Body of pancreas (tissue), 4 donors: ENCODE measurements around the gene CDX1. TPM values are rescaled to one million over a fixed set of nuclear protein-coding genes. Genes with fewer than 3 reads are reported as not detected.

Experiments used
- ATAC-seq: fragments of 150-250 bp; one replicate; pipeline ENCODE4 v1.9.1; 2016
- DNase-seq, 4 donors: peaks; one replicate each; pipeline ENCODE4 v3.0.0-alpha.2; 2019
- H3K27ac ChIP-seq, 4 donors: fragments of 200-600 bp; sonication (generic); 1 replicate in 3 of 4; 2 replicates in 1 of 4; pipeline versions ENCODE4 v1.5.1 to v1.6.1; 2016 to 2019; ENCODE audit warnings: mild to moderate bottlenecking in 1 of 4, mixed read lengths in 1 of 4, moderate library complexity in 1 of 4
- H3K27me3 ChIP-seq, 2 donors: fragments of 200-600 bp; sonication (generic); one replicate each; pipeline ENCODE4 v1.6.0; 2016; ENCODE audit warnings: mild to moderate bottlenecking in 1 of 2
- H3K36me3 ChIP-seq, 2 donors: fragments of 200-600 bp; sonication (generic); replicated peaks in 1 of 2; 2 replicates each; pipeline ENCODE4 v1.5.1; 2016; ENCODE audit warnings: low read depth in 2 of 2; ENCODE audit not compliant: insufficient read depth in 1 of 2
- H3K4me1 ChIP-seq: fragments of 200-600 bp; sonication (generic); one replicate; pipeline ENCODE4 v1.6.0; 2016
- H3K4me3 ChIP-seq, 2 donors: fragments of 200-600 bp; sonication (generic); 1 replicate in 1 of 2; 2 replicates in 1 of 2; pipeline ENCODE4 v1.5.1; 2016 to 2019
- H3K9me3 ChIP-seq, 3 donors: fragments of 200-600 bp; sonication (generic); 1 replicate in 2 of 3; 2 replicates in 1 of 3; pipeline ENCODE4 v1.5.1; 2016
- CTCF ChIP-seq, 7 experiments: fragments of 450-650 bp in 4 of 7; fragments of 200-600 bp in 3 of 7; sonication (generic) in 3 of 7; IDR thresholded peaks; one replicate each; pipeline ENCODE4 v1.5.1; 2016 to 2019; ENCODE audit warnings: antibody characterized with exemption in 7 of 7
- POLR2A ChIP-seq, 3 donors: fragments of 450-650 bp; IDR thresholded peaks; one replicate each; pipeline ENCODE4 v1.6.1; 2016; ENCODE audit warnings: antibody characterized with exemption in 3 of 3, mild to moderate bottlenecking in 2 of 3
- whole genome bisulfite sequencing, 2 donors: methylation state at CpG; one replicate each; pipeline ENCODE4 v1.1.5; 2017; 5-methylcytosine and 5-hydroxymethylcytosine counted together
- intact Hi-C: fragments of 100-400 bp; cut with DNase I; formaldehyde crosslinking; loops from one replicate; pipeline ENCODE4 v1.15.1; 2023
- total RNA-seq, 2 donors: library from RNA; depleted of rRNA; stranded (reverse); fragments of >200 nt; gene quantifications; one replicate each; pipeline ENCODE4 v1.1.0, GENCODE V29; 2016

The CDX1 gene
- total RNA-seq, 2 donors from 2014 or later: not detected

- ATAC-seq: peak; percentile 28
- WGBS, 2 donors: 78 to 83% methylated on average over 4 of the region's 4 CpGs
- Histone ChIP-seq H3K4me3 (no peak overlapping the region), H3K27ac (peak overlapping the region in 2 of 4 donors; percentile 33 to 45), H3K4me1 (peaks cover 13% of the 10 kb centered on the region), H3K9me3 (no peaks in the 10 kb centered on the region), H3K27me3 (no peaks in the 10 kb centered on the region), H3K36me3 (no peaks in the 10 kb centered on the region)
- intact Hi-C loops: no loop called here
- TF ChIP-seq POLR2A (IDR thresholded peaks at IDR 0.05) (no peak), CTCF (IDR thresholded peaks at IDR 0.05) (no peak)
- DNase-seq: peak in 1 of 4 donors; percentile 54
These were observed 23.6 kb upstream of the CDX1 start for GRCh38 chr5:150142959-150143349.

- WGBS, 2 donors: 74 to 76% methylated on average over 19 to 20 of the region's 20 CpGs
- ATAC-seq (peak; percentile 36), DNase-seq (peak; percentile 31 to 57 (median 44))
- Histone ChIP-seq H3K4me3 (no peak overlapping the region), H3K4me1 (peaks cover 7% of the 10 kb centered on the region), H3K27ac (peak overlapping the region in 3 of 4 donors; percentile 32 to 45 (median 33)), H3K9me3 (no peaks in the 10 kb centered on the region), H3K27me3 (no peaks in the 10 kb centered on the region), H3K36me3 (no peaks in the 10 kb centered on the region)
- intact Hi-C loops: no loop called here
- no peak for TF ChIP-seq CTCF (IDR thresholded peaks at IDR 0.05)
- no peak for TF ChIP-seq POLR2A (IDR thresholded peaks at IDR 0.05)
These were observed 23.0 kb upstream of the CDX1 start for GRCh38 chr5:150143350-150144245.

GRCh38 chr5:150144246-150144801 lies 22.3 kb upstream of the CDX1 start:
- WGBS, 2 donors: 64 to 73% methylated on average over 14 of the region's 14 CpGs
- H3K4me3 ChIP-seq: no peak overlapping the region
- ATAC-seq: peak; percentile 36

GRCh38 chr5:150144879-150145278 lies 21.7 kb upstream of the CDX1 start:
- WGBS, 2 donors: 37 to 49% methylated on average over 4 of the region's 4 CpGs
- no peaks in the 10 kb centered on the region for H3K9me3 ChIP-seq
- DNase-seq: no peak
- intact Hi-C loops: no loop called here
- H3K4me3 ChIP-seq: no peak overlapping the region
- TF ChIP-seq CTCF (IDR thresholded peaks at IDR 0.05) (no peak), POLR2A (IDR thresholded peaks at IDR 0.05) (no peak)
- H3K4me1 ChIP-seq: no peaks in the 10 kb centered on the region
- H3K27ac ChIP-seq: no peak overlapping the region
- no peaks in the 10 kb centered on the region for H3K36me3 ChIP-seq
- no peaks in the 10 kb centered on the region for H3K27me3 ChIP-seq
- no peak for ATAC-seq

More at GRCh38 chr5:150144246-150144801, 22.3 kb upstream of the CDX1 start:
- Histone ChIP-seq H3K36me3 (no peaks in the 10 kb centered on the region), H3K9me3 (no peaks in the 10 kb centered on the region), H3K4me1 (no peaks in the 10 kb centered on the region), H3K27me3 (no peaks in the 10 kb centered on the region), H3K27ac (peak overlapping the region in 2 of 4 donors; percentile 33 to 45)
- TF ChIP-seq CTCF (IDR thresholded peaks at IDR 0.05) (no peak), POLR2A (IDR thresholded peaks at IDR 0.05) (no peak)
- DNase-seq: peak in 3 of 4 donors; percentile 31 to 60 (median 44)
- intact Hi-C loops: no loop called here
